GM18858 (cell line): Measurements from ENCODE around the gene KXD1.

Experiments used
- ATAC-seq: cut with Tn5 transposase; IDR thresholded peaks from one replicate; pipeline ENCODE4 v1.9.1; 2021; ENCODE audit not compliant: unreplicated experiment

The KXD1 gene

DNA sequence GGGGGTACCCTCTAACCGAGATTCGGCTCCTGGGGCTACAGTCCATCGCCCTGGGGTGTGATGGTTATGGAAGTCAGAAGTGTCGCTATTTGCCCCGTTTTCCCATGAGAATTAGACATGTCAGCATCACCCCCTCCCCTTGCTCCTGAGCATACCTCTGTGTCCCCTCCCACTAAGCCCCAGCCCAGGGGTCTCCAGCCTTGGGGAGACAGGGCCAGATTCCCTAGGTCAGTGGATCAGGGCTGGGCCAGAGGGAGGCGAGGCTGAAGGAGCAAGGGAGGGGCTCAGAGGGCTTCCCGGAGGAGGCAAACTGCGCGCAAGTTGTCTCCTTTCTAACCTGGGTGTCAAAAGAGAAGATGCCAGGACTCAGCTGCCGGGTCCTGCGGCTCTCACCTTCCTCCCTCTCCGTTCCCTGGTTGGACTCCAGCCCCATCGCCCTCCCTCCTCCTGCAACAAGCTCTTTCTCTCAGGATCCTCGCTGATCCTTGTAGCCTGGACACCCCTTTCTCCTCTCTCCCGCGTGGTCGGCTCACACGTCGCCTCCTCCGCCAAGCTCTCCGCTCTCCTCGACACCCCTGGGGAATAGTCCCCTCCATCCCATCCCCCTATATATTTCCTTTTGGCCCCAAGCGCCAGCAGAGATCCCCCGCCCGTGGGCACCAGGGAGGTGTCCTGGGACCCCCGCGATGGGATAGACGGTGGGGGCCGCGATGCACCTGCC is 54.5 kb downstream of the KXD1 start:
- no peak for ATAC-seq

GRCh38 chr19:18612772-18613588 is 55.3 kb downstream of the KXD1 start, which contains the start of gene TMEM59L:
Gene TMEM59L, plus strand, starts transcription at chr19:18612870. Its CDS starts 89 bp downstream, at chr19:18612959.
- no peak for ATAC-seq

GRCh38 chr19:18613589-18614234 is 56.0 kb downstream of the KXD1 start:
- ATAC-seq: no peak

GRCh38 chr19:18616023-18616422 is 58.4 kb downstream of the KXD1 start:
- ATAC-seq: no peak

DNA sequence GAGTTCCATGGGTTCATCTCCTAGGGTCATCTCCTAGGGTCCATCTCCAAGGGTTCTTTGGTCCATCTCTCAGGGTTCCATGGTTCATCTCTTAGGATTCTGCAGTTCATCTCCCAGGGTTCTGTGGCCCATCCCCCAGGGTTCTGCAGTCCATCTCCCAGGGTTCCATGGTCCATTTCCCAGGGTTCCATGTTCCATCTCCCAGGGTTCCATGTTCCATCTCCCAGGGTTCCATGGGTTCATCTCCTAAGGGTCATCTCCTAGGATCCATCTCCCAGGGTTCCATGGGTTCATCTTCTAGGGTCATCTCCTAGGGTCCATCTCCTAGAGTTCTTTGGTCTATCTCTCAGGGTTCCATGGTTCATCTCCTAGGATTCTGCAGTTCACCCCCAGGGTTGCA is 59.9 kb downstream of the KXD1 start:
- no peak for ATAC-seq

DNA sequence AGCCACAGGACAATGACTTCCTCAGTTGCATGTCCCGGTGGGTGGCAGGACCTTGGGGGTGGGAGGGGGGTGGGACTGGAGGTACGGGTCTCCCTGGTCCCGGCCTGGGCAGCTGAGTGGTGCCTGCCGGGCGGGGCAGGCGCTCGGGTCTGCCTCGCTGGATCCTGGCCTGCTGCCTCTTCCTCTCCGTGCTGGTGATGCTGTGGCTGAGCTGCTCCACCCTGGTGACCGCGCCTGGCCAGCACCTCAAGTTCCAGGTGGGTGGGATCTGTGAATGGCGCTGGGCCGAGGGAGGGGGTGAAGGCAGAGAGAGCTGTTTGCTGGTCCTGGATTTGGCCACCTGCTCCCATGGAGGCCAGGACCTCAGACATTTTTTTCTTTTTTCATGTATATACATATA is 60.6 kb downstream of the KXD1 start:
- no peak for ATAC-seq
